Measurements from ENCODE around the gene BCOR.

Gene BCOR

DNA sequence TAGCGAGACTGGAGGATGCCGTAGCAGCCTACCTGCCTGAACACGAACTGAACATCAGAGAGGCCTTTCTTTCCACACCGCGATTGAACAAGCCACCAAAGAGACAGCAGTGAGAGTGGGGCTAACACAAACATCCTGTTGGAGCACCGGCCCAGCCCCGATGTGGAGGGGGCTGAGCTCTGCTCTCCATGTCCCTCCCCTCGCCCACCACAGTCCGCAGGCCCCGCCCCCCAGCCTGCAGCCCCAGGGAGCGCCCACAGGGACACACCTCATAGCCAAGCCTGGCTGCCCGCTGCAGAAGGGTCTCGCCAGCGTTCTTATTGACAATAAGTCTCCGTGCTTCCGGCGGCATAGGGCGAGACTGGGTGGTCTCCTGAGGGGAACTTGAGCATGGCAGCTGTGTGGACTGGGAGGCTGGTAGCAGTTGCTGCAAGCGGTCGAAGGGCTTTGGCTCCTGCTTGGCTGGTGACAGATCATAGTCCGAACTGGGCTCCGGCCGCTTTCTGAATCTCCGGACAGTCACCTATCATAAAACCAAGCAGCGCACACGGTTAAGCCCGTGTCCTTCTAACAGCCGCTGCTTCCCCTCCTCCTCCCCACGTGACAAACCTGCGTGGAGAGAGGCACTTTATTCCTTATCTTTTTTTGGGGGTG, 35.8 kb downstream of the BCOR start:
- DNase-seq = no peak

DNA sequence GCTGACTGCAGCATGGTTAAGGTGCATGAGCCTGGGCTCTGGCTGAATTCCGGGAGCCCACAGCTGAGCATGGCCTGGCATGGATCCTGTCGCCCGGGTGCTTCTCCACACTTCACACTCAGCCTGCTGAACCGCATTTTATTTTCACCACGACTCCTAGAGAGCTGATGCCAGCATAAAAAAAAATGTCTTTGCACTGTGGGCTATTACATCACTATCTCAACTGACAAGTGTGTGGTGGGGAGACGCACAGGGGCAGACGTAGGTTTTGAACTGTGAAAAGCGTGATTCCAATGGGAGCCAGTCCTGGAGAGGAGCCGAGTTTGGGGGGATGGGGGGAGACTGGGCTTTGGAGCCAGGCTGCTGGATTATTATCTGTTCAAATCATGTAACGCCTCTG, 36.8 kb downstream of the BCOR start:
- no peak for DNase-seq

DNA sequence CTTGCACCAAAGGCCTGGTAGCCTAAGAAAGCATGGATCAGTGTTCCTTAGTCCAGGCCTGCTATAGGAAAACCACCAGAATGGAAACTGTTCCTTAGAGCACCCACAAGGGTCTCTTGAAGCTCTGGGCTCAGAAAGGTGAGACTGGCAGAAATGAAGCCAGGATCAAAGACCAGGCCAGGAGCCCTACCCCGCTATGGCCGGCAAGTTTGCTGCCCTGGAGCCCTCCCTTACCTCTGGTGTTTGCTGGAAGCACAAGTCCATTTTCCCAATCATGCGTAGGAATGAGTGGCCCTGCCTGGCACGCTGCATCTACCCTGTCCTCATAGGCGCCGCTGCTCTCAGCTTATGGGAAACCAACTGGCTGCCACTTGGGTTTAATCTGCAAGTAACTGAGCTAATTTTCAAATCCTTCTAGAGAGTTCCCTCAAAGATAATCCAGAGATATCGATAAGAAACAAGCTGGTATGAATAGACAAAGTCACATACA, 37.4 kb downstream of the BCOR start:
- DNase-seq = no peak

DNA sequence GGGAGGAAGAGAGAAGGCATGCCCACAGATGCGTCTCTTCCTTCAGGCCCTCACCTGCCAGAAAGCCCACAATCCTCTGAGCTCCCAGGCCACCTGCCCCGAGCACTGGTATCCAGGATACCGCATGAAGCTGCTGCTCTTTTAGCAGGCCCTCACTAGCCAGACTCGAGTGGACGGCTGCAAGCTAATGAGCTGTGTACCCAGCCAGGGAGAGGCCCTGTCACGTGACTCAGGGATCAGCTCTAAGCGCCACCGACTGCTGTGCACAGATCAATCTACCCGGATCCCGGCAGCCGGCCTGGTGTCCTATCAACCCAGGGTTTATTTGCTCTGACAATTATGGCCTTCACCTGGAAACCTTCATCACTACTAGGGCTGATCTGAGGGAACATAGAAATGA, 39.0 kb downstream of the BCOR start:
- no peak for DNase-seq

DNA sequence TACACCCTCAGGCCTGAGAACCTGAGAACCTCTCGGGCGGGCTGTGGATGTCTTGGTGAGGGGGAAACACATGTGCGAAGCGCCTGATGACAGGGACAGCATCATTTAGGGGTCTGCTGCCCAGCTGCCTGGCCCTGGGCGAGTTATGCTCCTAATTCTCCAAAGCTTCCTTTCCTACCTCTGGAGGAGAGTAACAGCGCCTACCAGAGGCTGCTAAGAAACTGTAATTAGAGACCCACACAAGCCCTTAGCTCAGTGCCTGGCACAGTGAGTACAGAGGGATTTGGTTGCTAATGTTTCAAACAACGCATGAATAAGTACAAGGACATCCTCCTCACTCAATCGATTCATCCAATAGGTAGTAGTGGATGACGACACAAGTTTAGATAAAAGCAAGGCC, 40.4 kb downstream of the BCOR start:
- DNase-seq = no peak

DNA sequence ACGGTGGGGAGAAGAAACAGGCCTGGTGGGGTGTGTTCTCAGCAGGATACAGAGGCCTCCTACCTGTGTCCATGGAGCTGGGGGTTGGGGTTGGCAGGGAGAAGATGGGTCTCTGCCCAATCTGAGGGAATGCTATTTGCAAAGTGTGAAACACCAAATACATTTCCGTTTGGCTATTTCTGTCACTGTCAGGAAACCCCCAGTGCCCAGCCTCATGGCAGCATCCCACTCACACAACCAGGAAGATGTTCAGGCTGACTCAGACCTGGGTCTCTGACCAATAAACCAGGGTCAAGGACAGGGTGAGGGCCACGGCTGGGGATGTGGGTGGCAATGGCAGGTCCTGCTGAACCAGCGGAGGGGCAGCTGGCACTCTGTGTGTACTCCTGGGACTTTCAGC, 41.3 kb downstream of the BCOR start:
- no peak for DNase-seq

DNA sequence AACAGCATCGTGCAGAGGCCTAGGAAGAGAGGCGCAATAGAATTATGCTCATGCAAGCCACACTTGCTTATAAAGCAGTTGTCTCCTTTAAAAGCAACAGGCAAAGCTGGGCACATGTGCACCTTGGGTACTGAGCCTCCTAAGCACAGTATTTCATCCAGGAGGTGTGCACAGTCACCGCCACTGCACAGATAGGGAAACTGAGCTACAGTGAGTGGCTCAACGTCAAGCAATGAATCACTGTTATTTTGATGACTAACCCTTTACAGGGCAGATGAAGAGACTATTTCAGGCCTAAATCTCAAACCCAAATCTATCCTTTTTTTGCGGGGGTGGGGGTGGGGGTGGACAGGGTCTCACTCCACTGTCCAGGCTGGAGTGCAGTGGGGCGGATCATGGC, 42.3 kb downstream of the BCOR start:
- DNase-seq = no peak

DNA sequence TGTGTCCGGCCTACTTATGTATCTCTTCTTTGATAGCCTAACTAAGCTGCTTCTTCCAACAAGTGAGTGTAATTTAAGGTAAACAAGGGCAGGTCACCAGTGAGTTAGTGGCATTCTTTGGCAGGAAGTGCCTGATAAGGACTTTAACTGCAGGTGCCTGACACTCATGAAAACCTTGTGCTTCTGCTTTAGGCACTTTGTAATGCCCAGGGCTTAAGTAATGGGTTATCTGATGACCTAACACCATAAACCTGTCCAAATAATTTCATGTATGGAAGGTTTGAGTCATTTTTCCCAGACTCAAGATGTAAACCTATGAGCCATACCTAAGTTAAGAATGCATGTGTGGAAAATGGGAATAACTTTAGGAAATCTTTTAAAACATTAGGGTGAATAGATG, 43.0 kb downstream of the BCOR start:
- DNase-seq = no peak

DNA sequence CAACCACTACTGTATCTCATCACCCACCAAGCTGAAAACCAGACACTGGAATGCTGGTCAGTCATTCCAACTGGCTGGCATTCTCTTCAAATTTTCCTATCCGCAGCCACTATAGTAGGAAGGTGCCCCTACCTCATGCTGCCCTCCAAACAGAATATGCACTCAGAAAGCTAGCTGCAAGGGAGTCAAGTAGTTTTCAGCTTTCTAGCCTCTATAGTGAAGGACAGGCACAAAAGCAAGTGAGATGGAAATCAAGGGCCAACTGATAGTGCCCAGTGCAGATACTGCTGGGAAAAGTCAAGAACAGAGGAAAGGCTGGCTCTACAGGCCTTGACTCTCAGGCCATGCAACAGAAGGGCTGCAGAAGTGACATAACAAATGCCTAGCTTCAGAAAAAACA, 47.2 kb downstream of the BCOR start:
- DNase-seq = no peak

DNA sequence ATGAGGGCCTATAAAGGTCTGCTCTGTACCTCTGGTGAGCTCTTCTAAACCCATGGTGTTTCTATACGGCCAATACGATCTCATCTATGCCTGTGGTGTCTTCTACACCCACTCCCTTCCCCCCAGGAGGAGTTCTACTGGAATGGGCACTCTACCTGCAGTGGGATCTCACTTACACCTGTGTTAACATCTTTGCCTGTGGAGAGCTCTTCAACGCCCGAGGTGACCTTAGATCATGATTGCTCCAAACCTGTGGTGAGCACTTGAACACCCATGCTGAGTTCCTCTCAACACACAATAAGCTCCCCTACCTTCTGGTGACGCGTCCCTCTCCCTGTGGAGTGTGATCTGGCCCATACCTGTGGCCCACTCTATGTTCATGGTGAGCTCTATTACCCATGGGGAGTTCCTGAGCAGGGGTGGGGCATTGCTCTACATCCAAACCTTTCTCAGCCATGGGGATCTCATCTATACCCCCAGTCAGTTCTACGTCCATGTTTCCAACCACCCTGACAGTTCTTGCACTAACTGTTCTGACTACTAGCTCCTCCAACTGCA, 48.6 kb downstream of the BCOR start:
- DNase-seq = no peak

DNA sequence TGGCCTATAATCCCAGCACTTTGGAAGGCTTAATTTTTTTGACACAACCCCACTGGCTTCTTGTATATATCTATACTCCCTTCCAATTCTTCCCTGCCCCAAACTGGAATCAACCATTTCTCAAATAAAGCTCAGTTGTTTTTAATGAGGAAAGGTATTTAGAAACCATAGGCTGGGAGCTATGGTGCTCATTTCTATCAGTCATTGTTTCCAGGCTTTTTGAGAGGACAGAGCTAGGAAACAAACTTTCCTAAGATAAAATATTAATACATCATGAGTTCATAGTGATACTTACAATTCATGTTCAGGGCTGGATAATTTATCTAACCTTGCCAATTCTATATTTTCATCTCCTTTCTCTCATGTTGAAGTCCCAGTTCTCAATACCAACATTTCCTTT, 50.3 kb downstream of the BCOR start:
- no peak for DNase-seq

DNA sequence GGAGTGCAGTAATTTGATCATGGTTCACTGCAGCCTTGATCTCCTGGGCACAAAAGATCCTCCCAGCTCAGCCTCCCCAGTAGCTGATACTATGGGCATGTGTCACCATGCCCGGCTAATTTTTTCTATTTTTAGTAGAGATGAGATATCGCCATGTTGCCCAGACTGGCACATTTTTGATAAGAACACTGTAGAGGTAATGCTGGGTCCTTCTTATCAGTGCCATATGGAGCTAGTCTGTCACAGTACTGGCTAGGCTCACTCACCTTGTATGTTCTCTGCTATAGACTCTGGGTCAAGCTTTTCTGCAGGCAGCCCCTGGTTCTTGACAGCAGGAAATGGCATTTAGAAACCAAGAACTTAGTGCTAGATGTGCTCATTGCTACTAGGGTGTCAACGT, 53.9 kb downstream of the BCOR start:
- DNase-seq = no peak

DNA sequence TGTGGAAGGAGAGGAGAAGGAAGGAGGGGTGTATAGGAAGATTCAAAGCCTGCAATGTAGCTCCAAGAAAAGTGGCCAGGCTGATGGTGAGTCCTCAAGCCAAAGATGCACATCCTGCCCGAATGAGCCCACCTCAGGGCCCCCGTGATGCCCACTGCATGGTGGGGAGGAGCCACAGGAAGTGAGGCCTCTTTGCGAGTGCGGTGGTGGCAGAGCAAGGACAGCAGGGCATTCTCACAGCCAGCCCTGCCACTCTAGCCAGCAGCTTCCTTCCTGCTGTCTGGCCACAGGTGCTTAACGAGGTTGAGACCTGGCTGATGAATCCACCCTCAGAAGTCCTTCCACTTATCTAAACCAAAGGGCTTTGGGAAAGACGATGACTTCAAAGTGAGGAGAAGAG, 55.8 kb downstream of the BCOR start:
- DNase-seq = no peak

DNA sequence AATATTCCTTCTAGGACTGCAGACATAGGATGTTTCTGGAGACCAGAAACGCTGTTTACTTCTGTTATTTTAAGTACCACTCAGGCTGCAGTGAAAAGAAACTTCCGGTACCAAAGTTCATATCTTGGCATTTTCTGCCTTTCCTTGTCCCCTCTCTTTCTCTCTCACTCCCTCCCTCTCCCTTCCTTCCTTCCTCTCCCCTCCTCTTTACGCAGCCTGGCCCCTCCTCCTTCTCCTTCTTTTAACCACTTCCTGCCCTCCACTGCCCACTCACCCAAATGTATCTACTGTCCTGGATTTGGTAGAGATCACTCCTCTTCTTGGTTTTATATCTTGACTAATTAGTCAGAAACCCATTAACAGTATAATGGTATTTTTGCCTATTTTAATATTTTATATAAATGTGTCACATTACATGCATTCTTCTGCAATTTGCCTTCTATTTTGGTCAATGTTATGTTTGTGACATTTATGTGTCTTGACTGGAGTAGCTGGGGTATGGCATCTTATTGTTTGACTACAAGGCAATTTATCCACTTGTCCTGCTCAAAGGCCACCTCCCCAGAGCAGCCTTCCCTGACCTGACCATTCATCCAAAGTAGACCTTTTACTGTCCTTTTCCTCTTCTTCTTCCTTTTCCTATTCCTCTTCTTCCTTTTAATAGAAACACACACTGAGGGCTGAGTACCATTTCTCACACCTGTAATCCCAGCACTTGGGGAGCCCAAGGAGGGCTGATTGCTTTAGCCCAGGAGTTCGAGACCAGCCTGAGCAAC, 56.9 kb downstream of the BCOR start:
- DNase-seq = no peak

DNA sequence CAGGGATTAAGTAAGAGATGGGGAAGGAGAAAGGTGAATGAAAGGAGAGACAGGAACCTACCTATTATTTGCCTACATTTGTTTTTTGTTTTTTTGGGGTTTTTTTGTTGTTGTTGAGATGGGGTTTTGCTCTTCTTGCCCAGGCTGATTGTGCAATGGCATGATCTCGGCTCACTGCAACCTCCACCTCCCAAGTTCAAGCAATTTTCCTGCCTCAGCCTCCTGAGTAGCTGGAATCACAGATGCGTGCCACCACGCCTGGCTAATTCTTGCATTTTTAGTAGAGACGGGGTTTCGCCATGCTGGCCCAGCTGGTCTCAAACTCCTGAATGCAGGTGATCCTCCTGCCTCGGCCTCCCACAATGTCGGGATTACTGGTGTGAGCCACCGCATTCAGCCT, 57.9 kb downstream of the BCOR start:
- DNase-seq = no peak

DNA sequence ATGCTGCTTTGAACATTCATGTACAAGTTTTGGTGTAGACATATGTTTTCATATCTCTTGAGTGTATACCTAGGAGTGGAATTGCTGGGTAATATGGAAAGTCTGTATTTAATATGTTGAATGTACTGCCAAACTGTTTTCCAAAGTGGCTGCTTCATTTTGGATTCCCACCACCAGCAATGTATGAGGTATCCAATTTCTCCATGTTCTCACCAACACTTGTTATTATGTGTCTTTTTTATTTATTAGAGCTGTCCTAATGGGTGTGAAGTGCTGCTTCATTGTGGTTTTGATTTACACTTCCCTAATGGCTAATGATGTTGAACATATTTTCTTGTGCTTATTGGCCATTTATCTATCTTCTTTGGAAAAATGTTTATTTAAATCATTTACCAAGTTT, 60.4 kb downstream of the BCOR start:
- no peak for DNase-seq

DNA sequence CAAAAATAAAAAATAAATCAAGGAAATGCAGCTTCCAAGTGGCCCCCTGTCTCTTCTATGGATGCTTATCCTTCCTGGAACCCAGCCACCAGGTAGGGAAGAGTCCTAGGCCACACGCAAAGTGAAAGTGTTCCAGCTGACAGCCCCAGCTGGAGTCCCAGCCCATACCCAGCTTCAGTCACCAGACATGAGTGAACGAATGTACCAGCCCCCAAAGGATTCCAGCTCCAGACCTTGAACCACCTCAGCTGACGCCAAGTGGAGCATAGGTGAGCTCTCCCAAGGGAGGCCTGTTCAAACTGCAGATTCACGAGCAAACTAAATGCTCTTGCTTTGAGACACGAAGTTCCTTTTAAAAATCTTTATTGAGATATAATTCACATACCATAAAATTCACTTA, 62.0 kb downstream of the BCOR start:
- DNase-seq = no peak

DNA sequence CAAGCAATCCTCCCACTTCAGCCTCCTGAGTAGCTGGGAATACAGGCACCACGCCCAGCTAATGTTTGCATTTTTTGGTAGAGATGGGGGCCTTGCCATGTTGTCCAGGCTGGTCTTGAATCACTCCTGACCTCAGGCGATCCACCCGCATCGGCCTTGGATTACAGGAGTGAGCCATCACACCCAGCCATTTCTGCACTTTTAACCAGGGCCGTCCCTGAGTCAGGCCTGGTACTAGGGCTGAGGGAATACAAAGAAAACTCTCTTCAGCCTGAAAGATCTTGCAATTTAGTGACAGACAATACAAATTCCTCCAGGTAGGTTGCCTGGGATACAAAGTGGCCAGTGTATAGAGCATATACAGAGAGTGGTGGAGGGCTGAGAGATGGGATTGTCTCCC, 65.8 kb downstream of the BCOR start:
- DNase-seq = no peak

DNA sequence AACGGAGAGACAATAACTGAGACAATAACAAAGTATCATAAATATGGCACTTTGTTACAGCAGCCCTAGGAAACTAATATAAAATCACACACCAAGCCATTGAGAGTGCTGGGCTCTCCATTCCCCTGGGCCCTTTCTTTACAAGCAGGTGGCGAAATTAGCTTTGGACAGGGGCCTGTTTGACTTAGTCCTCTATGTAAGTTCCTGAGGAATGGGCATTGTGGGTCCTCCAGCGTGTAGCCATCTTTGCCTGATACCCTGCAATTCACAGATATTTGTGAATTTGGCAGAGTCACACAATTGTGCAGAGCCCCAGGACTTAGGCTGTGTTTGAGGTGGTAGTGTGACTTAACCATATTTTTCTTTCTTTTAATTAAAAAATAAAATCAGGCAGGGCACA, 67.6 kb downstream of the BCOR start:
- no peak for DNase-seq

DNA sequence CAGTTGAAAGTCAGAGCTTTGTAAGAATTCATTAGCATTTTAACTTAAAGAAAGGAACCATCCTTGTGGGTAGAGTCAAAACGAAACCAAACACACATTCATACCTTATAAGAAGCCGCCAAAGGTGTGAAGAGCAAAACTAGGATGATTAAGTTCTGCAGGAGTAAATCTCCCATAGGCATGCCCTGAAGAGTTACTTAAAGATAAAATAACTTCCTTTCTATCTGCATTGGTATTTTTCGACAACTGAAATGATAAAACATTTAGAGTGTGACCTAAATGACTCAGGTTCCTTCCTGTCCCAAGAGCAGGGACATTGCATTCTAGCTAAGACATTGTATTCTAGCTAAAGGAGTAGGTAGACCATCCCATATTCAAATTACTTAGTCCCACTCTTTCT, 75.3 kb downstream of the BCOR start:
- no peak for DNase-seq

DNA sequence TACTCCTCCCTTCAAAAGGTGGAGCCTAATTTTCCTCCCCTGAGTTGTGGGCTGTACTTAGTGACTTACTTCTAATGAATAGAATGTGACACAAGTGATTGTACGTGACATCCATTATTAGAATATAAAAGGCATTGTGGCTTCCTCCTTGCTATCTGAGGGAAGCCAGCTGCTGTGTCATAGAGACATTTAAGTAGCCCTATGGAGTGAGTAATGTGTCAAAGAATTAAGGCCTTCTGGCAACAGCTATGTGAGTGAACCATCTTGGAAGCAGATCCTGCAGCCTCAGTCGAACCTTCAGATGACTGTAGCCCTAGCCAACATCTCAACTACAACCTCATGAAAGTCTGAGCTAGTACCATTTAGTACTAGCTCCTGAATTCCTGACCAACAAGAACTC, 76.1 kb downstream of the BCOR start:
- DNase-seq = no peak

DNA sequence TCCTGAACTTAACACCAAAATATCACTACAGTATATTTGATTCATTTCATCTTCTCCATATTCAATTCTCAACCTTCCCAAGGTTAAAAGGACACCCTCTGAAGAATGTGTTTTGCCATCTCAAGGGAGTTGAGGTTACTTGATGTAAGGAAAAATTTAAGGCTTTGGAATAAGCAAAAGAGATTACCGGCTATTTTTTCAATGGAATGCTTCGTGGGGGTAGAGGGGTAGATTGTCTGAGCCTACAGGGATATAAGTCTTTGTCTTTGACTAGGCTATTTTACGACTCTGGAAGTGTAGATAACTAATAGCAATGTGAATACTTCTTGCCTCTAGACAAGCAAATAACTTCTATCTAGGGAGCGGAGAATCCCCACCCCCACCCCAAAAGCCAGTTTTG, 78.2 kb downstream of the BCOR start:
- no peak for DNase-seq

DNA sequence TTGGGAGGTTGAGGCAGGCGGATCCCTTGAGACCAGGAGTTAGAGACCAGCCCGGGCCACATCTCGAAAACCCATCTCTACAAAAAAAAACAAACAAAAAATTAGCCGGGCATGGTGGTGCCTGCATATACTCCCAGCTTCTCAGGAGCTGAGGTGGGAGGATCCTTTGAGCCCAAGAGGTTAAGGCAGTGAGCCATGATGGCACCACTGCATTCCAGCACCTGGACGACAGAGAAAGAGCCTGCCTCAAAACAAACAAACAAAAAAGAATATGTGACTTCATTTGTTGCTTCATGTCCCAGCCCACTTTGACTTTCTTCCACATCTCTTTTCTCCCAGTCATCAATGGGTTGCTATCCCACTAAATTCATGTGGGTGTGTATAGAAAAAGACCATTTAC, 79.7 kb downstream of the BCOR start:
- DNase-seq = no peak

DNA sequence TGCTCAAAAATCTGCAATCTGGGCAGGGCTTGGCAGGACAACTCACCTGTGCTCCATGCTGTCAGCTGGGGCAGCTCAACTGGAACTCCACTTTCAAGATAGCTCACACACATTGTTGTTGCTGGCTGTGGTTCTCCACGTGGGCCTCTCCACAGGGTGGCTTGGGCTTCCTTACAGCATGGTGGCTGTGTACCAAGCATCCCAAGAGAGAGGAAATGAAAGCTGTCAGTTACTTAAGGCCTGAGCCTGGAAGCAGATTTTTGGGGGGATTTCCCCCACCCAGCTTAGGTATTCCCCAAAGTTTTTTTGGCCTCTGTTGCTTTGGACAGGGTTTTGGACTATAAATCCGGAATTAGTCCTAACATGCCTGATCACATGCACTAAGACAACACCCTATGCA, 81.0 kb downstream of the BCOR start:
- DNase-seq = no peak

DNA sequence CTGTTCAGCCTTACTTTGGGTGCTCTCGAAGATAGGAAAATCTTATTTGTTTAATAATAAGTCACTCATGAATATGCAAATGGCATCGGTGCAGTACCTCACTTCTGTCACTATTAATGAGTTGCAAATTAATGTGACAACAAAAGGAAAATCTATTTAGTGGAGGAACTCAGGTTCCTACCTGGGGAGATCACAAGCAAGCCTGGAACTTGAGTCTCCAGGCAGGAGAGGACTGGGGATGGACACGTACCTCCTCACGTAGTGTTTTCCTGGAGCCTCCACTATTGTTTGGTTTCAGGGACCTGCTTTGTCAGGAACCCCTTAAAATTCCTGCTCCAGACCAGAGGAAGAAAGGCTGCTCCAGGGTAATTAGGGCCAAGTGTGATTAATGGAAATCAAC, 82.1 kb downstream of the BCOR start:
- DNase-seq = no peak
